Nephron (organoid): ENCODE data around the gene PRKRA.

ENCODE experiments used
- H3K27ac Mint-ChIP-seq, 3 experiments: 2 replicates each; pipeline ENCODE4 v1.8.0; 2020; ENCODE audit warnings: mixed read lengths in 3 of 3, mild to moderate bottlenecking in 2 of 3, moderate library complexity in 1 of 3
- H3K27me3 Mint-ChIP-seq: 2 replicates; pipeline ENCODE4 v1.8.0; 2021; ENCODE audit warnings: low read depth, mild to moderate bottlenecking, moderate library complexity, mixed read lengths
- H3K36me3 Mint-ChIP-seq: 2 replicates; pipeline ENCODE4 v1.8.0; 2020; ENCODE audit warnings: low read depth, mixed read lengths
- H3K4me1 Mint-ChIP-seq: 2 replicates; pipeline ENCODE4 v1.8.0; 2020; ENCODE audit warnings: mixed read lengths
- H3K4me3 Mint-ChIP-seq, 3 experiments: 2 replicates each; pipeline ENCODE4 v1.8.0; 2020; ENCODE audit warnings: mild to moderate bottlenecking in 3 of 3, mixed read lengths in 3 of 3, moderate library complexity in 2 of 3
- H3K9me3 Mint-ChIP-seq: 2 replicates; pipeline ENCODE4 v1.8.0; 2020; ENCODE audit warnings: mixed read lengths
- CTCF ChIP-seq, 3 experiments: fragments of 200-600 bp; sonication (generic); IDR thresholded peaks; one replicate each; pipeline ENCODE4 v1.5.0; 2021; ENCODE audit warnings: antibody characterized with exemption in 3 of 3; ENCODE audit not compliant: unreplicated experiment in 3 of 3

The PRKRA gene

GRCh38 chr2:178409261-178409660 lies 41.7 kb downstream of the PRKRA start:
- no peak for TF ChIP-seq CTCF (IDR thresholded peaks at IDR 0.05; ENCODE audit: unreplicated experiment in 3 of 3)
- H3K27me3 Mint-ChIP-seq: peaks cover 4% of the 10 kb centered on the region
- H3K9me3 Mint-ChIP-seq: no peaks in the 10 kb centered on the region
- no peak overlapping the region for H3K27ac Mint-ChIP-seq
- H3K4me1 Mint-ChIP-seq: peaks cover 9% of the 10 kb centered on the region
- no peak overlapping the region for H3K4me3 Mint-ChIP-seq
- H3K36me3 Mint-ChIP-seq: no peaks in the 10 kb centered on the region

GRCh38 chr2:178404368-178404767 lies 46.6 kb downstream of the PRKRA start:
- H3K36me3 Mint-ChIP-seq: no peaks in the 10 kb centered on the region
- no peak overlapping the region for H3K4me3 Mint-ChIP-seq

GRCh38 chr2:178403671-178404306 lies 47.2 kb downstream of the PRKRA start:
- H3K4me3 Mint-ChIP-seq: no peak overlapping the region

More at GRCh38 chr2:178404368-178404767, 46.6 kb downstream of the PRKRA start:
- Mint-ChIP-seq H3K27ac (peak overlapping the region; percentile 72 to 87 (median 77)), H3K9me3 (no peaks in the 10 kb centered on the region), H3K27me3 (peaks cover 4% of the 10 kb centered on the region), H3K4me1 (peaks cover 18% of the 10 kb centered on the region)
- no peak for TF ChIP-seq CTCF (IDR thresholded peaks at IDR 0.05; ENCODE audit: unreplicated experiment in 3 of 3)

GRCh38 chr2:178401994-178402437 lies 49.0 kb downstream of the PRKRA start:
- peaks cover 4% of the 10 kb centered on the region for H3K27me3 Mint-ChIP-seq
- H3K4me3 Mint-ChIP-seq: no peak overlapping the region
- H3K9me3 Mint-ChIP-seq: no peaks in the 10 kb centered on the region
- TF ChIP-seq CTCF (IDR thresholded peaks at IDR 0.05; ENCODE audit: unreplicated experiment in 3 of 3): no peak
- H3K36me3 Mint-ChIP-seq: no peaks in the 10 kb centered on the region
- peaks cover 23% of the 10 kb centered on the region for H3K4me1 Mint-ChIP-seq
- H3K27ac Mint-ChIP-seq: no peak overlapping the region

More at GRCh38 chr2:178403671-178404306, 47.2 kb downstream of the PRKRA start:
- Mint-ChIP-seq H3K9me3 (no peaks in the 10 kb centered on the region), H3K36me3 (no peaks in the 10 kb centered on the region), H3K4me1 (peaks cover 18% of the 10 kb centered on the region), H3K27ac (peak overlapping the region in 2 of 3 experiments; percentile 72 to 77), H3K27me3 (peaks cover 4% of the 10 kb centered on the region)
- TF ChIP-seq CTCF (IDR thresholded peaks at IDR 0.05; ENCODE audit: unreplicated experiment in 3 of 3): no peak

- Mint-ChIP-seq H3K36me3 (no peaks in the 10 kb centered on the region), H3K27me3 (no peaks in the 10 kb centered on the region), H3K27ac (no peak overlapping the region), H3K4me3 (no peak overlapping the region), H3K9me3 (no peaks in the 10 kb centered on the region), H3K4me1 (peaks cover 9% of the 10 kb centered on the region)
- peak; percentile 66 to 73 (median 66) for TF ChIP-seq CTCF (IDR thresholded peaks at IDR 0.05; ENCODE audit: unreplicated experiment in 3 of 3)
These were observed 53.9 kb downstream of the PRKRA start for GRCh38 chr2:178397002-178397605.
